HG03469 (cell line): ENCODE data around the gene TUBG2.

Experiments
- ATAC-seq: cut with Tn5 transposase; IDR thresholded peaks from one replicate; pipeline ENCODE4 v1.9.1; 2021; ENCODE audit warnings: mild to moderate bottlenecking, moderate library complexity, moderate number of reproducible peaks; ENCODE audit not compliant: unreplicated experiment

TUBG2 gene

GRCh38 chr17:42695500-42695899 is 36.4 kb downstream of the TUBG2 start:
- ATAC-seq = no peak

DNA sequence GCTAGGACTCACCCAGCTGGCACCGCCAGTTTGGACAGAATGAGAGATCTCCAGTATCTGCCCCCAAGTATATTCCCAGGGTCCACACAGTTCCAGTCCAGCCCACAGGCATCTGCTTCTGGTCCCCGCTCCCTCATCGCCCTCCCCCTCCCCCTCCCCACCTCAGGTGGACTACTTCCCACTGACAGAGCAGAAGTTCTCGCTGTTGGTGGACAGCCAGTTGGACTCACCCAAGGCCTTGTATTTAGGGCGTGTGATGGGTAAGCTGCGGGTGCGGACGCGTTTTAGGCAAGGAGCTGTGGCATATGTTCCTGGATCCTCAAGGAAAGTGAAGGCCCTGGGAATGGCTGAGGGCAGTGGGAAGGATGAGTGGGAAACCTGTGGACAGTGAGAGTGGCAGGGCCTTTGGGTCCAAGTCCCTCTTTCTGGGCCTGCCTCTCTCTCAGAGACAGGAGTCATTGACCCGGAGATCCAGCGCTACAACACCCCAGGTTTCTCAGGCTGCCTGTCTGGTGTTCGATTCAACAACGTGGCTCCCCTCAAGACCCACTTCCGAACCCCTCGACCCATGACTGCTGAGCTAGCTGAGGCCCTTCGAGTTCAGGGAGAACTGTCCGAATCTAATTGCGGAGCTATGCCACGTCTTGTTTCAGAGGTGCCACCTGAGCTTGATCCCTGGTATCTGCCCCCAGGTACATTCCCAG is 38.2 kb downstream of the TUBG2 start:
- no peak for ATAC-seq

DNA sequence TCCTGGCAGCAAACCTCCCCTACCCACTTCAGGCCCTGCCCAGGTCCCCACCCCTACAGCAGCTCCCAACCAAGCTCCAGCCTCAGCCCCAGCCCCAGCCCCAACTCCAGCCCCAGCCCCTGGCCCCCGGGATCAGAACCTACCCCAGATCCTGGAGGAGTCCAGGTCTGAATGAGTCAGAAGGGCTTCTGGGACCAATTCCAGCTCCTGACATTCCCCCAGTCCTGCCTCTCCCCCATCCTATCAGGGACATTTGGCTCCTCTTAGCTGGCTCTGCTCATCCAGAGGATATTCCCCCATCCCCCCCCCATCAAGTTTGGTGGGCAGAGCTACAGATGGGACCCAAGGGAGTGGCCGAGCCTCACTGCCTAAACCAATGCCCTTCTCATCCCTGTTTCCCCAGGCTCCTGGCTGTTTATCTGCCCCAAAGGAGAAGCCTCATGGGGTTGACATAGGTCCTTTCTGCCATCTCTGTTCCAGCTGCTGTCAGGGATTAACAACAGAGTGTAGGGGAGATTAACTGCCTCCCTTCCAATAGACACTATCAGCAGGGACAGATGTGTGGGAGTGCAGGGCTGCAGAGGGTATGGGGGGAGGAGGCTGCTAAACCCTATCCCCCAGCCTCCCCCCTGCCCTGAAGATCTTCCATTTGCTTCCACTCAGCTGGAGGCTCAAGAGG is 39.8 kb downstream of the TUBG2 start:
- no peak for ATAC-seq

DNA sequence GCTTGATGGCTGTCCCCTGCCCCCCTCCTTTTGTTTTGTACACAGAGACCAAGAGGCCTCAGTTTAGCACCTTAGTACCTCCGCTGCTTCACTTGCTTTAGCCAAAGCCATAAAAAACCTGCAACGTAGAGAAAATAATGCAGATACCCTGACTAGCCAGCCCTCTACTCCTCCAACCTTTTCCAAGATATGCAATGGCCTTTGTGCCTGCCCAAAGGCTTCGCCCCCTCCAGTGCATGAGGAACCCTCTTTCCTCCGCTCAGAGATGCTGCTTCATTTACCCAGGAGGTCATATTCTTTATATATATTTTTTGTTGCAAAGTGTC is 40.3 kb downstream of the TUBG2 start:
- no peak for ATAC-seq

- no peak for ATAC-seq
These were observed 41.7 kb downstream of the TUBG2 start for GRCh38 chr17:42700586-42701289.

- ATAC-seq = no peak
These were observed 43.4 kb downstream of the TUBG2 start for GRCh38 chr17:42702446-42702845.

GRCh38 chr17:42704490-42704836 is 45.4 kb downstream of the TUBG2 start:
- ATAC-seq = no peak

- ATAC-seq = peak; percentile 58
These were observed 45.9 kb downstream of the TUBG2 start for GRCh38 chr17:42704837-42705494.

GRCh38 chr17:42706732-42707131 is 47.6 kb downstream of the TUBG2 start:
- no peak for ATAC-seq

DNA sequence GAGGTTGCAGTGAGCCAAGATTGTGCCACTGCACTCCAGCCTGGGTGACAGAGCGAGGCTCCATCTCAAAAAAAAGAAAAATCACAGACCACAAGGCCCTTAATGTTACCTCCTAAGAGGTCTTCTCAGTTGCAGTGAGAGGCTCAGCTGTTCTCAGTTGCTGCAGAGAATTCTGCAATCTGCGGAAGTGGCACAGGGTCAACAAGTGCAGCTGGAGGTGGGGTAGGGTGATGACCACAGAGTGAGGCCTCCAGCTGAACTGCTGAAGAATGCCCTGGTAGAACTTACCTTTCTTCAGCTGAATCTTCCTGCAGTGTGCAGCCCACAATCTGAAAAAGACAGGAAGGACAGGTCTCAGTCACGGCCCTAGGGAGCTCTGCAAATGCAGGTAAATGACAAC is 49.5 kb downstream of the TUBG2 start:
- ATAC-seq = no peak

GRCh38 chr17:42709561-42709960 is 50.5 kb downstream of the TUBG2 start:
- no peak for ATAC-seq
